ENCODE results near the gene MAFG. TPM values are rescaled to one million over a fixed set of nuclear protein-coding genes. Genes with fewer than 3 reads are reported as not detected.
A peak's percentile ranks its signal among the peaks of the same experiment; 100 is the strongest.

The MAFG gene
- 10 to 100 TPM; 10.4 to 12.3 (median 11.9) TPM for polyA plus RNA-seq (ENCODE audit: insufficient read length in 3 of 3)

DNA sequence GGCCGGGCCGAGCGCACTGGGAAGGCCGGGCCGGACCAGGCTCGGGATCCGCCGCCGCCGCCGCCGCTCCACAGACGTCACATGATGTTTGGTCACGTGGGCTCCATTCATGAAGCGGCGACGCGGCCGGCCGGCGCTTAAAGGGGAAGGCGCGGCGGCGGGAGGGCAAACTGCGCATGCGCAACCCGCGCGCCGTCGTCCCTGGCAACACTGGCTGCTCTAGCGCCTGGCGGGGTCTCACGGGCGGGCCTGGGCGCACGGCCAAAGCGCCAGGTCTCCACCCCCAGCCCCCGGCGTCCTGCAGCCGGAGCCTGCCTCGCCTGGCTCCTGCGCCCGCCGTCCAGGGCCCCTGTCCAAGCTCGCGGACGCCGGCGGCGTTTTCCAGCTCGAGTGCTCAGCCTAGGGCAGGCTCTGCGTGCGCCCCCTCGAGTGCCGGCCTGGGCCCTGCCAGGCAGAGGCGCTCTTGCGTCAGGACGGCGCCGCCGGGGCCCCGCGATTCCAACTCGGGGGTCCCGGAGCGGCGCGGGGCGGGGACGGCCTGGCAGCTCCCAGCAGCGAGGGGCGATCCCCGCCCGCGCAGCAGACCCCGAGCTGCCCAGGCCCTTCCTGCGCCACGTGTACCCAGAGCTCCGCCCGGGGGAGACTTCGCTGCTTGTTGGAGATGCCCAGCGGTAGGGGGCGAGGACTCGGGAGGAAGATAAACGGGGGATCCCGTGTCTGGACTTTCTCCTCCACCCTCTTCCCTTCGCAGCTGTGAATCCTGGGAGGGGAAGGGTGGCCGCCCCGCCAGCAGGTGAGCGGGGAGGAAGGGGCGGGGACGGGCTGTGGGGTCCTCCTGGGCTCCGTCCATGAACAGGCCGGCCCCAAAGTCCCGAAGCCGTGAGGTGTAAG is at the start of gene MAFG:
Gene MAFG (minus strand): TSS at position 83 of the 891 bp plus-strand sequence. CDS start 4,550 bp downstream, outside the sequence.
- DNase-seq (ENCODE audit: low read depth in 3 of 3, low spot score in 2 of 3), result peak; percentile 75 to 90 (median 89)

DNA sequence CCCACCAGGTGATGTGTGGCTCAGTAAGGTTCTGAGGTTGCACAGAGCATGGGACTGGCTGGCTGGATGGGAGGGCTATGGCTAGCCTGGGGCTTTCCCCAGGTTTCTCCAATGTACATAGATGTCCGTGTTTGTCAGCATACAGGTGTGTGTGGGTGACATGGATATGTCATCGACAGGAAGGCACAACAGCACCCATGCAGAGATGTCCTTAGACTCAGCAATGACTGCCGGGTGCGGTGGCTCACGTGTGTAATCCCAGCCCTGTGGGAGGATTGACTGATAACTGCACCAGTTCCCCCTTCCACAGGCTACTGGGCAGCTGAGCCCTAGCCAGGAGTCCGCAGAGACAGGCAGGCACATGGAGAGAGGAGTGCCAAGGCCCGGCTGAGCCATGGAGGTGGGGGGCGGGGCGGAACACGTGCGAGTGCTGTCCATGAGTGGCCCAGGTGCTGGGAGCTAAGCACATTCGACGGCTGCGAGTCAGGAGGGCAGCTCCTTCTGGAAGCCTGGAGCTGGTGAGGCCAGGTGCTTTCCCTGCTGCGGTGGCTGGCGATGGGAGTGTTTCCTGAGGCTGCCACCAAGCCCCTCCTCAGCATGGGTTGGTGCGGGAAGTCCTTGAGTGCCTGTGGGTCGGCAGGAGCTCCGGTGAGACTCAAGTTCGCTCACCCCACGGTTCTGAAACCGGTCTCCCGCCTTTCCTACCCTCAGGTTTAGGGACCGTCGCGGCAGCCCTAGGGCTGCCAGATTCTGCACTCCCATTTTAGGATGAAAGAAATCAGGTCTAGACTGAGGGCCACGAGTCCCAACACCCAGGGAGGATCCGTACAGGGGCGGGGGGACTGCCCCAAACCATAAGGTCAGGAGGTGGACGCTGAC is 49.0 kb upstream of the MAFG start:
- no peak for DNase-seq (ENCODE audit: low read depth in 3 of 3, low spot score in 2 of 3)

DNA sequence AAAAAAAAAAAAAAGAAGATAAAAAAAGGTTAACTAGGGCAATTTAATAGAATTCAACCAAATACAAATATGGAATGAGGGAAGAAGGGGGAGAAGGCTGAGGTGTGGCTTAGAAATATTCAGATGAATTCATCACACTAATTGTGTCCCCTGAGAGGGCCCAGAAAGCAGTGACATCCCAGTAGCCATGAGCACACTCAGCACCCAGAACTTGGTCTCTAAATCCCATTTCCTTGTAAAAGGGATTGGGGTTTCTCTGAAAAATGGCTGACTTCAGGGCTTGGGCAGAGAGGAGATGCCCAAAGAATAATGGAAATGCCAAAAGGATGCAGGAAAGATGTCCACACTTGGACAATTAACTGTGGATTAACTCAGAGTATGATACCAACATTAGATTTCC is 45.9 kb upstream of the MAFG start:
- DNase-seq (ENCODE audit: low read depth in 3 of 3, low spot score in 2 of 3), result no peak

DNA sequence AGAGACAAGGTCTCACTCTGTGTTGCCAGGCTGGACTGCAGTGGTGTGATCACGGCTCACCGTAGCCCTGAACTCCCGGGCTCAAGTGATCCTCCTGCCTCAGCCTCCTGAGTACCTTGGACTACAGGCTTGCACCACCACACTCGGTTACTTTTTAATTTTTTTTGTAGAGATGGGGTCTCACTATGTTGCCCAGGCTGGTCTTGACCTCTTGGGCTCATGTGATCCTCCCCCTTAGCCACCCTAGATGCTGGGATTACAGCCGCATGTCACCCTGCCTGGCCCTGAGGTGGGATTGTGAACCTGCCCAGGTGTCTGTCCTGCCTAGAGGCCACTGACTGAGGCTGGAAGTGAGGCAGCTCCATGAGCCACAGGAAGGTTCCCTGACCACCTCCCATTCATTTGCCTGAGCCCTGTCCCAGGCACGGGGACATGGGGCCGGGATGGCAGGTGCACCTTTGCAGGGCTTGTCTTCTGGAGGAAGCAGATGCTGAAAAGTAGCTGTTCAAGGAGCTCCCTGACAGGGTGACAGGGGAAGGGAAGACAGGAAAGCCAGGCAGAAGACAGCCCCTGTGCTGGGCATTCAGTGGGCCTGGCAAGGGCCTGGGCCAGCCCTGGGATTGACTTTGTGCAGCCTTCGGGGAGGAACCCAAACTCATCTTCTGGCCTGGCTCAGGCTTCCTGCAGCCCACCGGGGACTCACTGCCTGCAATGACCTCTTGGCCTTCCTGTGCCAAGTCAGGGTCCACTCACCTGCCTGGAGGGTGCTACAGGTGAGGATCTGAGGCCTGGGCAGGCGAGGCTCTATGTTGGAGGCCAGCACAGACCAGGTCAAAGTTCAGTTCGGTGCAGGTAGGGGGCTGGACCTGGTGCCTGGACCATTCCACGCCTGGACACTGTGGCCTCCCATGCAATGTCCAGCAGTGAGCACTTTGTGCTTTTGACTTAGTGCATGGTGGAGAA is 41.6 kb upstream of the MAFG start:
- DNase-seq (ENCODE audit: low read depth in 3 of 3, low spot score in 2 of 3), result no peak

DNA sequence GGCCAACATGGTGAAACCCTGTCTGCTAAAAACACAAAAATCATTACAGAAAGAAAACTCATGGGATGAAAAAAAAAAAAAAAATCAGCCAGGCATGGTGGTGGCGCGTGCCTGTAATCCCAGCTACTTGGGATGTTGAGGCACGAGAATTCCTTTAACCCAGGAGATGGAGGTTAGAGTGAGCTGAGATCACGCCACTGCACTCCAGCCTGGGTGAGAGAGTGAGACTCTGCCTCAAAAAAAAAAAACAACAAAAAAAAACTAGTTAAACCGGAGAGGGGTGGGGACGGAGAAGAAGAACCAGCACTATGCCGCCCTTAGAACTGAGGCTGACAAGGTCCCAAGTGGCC is 40.8 kb upstream of the MAFG start:
- DNase-seq (ENCODE audit: low read depth in 3 of 3, low spot score in 2 of 3), result no peak

DNA sequence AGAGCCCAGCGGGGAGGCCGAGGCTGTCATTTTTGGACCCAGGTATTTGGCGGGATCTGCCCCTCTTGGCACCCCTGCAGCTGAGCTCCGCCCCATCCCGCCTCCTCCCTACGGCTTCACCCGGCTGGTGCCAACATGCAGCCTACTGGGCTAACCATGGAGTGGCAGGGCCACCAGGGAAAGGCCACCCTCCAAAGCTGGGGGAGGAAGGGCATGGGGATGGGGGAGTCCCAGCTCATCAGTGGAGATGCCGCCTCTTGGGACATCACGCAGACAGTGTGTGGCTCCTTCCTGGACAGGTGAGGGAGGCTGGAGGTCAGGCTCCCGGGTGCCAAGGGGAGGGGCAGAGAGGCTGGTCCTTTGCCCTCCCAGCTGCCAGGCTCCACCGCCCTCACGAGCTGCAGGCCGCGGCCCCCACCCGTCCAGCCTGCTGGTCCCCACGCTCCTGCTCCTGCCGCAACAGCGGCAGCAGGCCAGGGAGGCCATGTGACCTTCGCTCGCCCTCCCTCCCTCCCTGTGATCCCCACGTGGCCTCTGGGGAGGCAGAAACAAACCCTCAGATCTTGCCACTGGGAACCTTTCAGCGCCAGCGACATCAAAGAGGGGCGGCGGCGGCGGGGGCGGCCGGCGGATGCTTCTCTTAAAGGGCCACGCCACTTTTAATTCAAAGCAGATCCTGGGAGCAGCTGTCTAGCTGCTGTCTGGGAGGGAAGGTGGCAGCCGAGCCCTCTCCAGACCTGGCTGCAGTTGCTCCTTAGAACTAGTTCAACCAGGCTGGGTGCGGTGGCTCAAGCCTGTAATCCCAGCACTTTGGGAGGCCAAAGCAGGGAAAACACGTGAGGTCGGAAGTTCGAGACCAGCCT is 40.2 kb upstream of the MAFG start:
- no peak for DNase-seq (ENCODE audit: low read depth in 3 of 3, low spot score in 2 of 3)

DNA sequence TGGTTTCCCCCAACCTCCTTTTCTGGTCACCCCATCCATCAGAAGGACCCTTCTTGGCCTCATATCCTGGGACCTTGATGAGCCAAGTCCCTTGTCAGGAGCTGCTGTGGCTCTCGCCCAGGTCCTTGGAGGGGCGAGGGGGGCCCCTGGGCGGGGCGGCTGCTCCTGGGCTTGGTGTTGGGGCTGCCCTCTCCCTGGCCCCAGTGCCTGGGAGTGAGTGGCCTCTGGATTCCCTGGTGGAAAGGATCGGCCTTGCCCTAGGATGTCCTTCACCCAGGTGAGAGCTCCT is 39.7 kb upstream of the MAFG start:
- DNase-seq (ENCODE audit: low read depth in 3 of 3, low spot score in 2 of 3), result no peak

DNA sequence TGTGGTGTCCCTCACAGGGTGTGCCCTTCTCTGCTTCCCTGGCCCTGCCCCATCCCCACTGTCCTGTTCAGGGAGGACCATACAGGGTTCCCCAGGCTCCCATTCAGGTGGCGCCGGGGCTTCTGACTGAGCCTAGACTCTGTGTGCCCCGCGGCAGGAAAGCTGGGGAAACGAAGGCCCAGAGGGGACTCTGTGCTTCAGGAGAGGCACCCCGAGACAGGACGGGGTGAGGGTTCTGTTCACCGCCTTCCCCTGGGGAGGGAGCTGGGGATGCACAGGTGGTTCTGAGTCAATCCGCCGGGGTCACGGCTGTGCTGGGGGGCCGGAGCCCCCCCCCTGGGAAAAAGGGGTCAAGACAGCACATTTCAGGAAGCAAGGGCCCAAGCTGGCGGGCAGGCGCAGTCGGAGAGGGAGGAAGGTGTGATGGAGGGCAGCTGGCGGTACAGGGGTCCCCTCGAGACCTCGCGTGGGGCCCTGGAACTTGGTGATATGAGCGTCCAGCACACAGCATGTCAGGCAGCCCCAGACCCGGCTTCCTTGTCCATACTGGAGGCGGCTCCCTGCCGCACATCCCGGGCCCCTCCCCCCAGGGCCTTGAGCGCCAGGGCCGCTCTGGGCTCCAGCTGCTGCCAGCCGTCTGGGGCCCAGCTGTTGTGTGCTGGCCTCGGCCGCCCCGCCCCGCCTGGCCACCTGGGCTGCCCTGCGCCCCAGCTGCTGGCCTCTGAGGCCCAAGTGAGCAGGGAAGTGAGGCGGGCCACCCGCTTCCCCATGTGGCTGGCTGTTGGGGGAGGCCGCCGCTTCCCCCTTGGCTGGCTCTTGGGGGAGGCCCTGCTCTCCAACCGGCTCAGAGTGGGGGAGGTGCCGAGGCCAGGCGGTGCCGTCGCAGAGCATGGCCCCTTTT is 39.1 kb upstream of the MAFG start:
- no peak for DNase-seq (ENCODE audit: low read depth in 3 of 3, low spot score in 2 of 3)

DNA sequence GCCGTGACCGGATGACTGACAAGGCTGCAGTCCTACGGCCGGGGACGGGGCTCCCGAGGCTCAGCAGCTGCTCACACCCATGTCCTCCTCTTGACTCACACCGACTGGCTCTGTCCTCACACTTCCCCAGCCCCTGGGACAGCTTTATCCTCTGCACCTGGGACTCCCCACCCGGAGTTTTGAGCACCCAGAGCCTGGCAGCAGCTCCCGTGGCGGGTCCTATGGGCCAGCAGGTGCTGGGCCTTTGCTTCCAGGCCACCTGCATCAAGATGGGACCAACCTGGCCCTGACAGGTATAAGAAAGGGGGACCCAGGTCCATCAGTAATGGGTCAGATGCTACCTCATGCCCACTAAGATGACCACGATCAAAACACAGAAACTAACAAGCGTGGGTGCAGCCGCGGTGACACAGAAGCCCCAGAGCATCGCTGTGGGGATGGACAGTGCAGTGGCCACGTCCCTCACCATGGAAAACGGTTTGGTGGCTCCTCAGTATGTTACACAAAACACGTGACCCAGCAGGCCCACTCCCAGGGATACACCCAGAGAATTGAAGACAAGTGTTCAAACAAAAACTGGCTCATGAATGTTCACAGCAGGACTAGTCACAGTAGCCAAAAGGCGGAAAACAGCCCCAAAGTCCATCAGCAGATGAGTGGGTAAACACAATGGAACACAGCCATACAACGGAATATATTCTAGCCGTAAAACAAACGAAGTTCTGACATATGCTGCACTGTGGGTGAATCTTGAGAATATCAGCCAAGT is 36.7 kb upstream of the MAFG start:
- DNase-seq (ENCODE audit: low read depth in 3 of 3, low spot score in 2 of 3), result no peak

DNA sequence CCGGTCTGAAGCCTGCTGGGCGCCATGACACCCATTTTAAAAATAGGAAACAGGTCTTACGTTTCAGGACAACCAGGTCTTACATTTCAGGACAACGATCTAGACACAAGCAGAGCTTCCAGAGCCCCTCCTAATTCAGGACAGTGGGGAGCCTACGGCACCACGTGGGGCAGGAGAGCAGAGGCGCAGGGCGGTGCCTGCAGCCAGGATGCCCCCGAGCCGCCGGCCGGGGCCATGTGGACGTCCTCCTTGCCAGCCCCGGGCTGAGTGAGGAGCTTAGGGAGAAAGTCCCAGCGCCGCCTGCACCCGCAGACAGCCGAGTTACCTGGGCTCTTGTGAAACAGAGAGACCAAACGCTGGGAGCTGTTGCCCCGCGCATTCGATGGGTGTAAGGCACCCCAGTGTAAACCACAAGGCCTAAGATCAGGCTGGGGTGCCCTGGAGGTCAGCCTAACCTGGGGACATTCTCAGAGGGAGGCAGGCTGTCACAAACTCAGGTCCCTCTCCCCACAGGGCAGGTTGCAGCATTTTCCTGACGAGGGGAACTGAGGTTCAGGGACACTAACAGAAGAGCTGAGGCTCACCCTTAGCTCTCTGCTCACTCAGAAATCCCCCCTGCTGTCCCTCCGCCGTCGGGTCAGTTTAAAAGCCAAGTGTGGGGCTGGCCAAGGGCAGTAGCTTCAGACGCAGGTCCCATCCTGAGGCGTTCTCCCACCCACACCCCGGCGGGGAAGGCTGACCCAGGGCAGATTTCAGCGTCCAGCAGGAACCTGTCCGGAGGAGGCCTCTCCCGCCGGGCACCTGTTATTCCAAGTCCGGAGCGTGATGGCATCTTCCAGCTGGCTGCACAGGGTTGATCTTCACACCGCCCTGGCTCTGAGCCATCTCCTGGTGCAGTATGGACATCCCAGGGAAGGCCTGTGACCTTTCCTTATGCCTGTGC is 35.2 kb upstream of the MAFG start:
- DNase-seq (ENCODE audit: low read depth in 3 of 3, low spot score in 2 of 3), result no peak

DNA sequence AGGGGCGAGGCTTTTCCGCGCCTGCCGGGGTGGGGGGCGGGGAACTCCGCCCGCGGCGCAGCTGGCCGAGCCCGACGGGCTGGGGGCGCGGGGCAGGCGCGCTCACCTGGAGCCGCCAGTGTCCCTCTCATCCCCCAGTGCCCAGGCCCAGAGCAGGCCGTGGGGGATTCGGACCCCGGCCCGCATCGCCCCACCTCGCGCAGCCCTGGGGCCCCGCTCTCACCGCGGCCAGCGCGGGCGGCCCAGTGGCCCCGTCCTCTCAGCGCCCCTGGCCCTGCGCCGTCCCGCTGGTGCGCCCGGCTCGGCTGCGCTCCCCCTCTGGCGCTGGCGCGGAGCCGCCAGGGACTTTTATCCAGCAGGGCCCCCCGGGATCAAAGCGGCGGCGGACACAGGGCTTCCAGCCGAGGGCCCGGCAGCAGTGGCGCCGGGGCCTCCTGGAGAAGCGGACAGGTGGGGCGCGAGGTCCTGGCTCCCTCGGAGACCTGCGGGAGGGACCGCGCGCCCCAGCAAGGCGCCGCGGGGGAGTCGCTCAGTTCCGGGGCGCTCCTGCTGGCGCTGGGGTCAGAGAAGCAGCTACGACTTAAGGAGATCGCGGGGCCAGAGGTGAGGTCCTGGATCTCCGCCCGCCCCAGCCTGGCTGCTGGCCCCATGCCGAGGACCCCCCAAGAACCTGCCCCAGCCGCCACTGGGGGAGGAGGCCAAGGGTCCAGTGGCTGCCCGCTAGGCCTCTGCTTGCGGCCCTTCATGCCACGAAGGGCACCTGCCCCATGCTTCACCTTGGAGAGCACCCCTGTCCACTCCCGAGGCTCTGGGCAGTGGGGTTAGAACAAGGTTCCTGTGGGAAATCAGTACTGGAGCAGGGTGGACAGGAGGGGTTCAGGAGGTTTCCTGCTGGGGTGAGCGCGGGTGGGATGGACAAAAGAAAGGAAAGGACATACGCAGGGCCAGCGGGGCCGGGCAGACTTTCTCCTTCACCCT is 34.3 kb upstream of the MAFG start:
- no peak for DNase-seq (ENCODE audit: low read depth in 3 of 3, low spot score in 2 of 3)

DNA sequence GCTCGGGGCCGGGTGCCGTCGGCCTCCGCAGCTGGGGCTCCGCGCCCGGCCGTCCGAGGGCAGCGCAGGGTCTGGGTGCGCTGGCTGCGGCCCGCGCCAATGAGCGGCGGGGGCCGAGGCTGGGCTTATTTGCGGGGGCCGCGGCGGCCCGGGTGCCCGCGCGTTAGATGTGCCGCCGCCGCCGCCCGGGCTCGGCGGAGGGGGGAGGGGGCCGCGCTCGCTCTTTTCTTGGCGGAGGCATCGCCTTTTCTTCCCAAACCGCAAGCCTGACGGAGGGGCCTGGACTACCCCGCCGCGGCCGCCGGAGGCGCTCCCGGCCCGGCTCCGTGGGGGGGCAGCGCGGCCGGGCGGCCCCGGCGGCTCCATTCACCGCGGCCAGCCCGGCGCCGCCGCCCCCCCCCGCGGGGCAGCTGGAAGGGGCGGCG is 33.6 kb upstream of the MAFG start, which contains the start of gene NOTUM:
Gene NOTUM (minus strand): TSS at position 101 of the 425 bp plus-strand sequence. CDS start 278 bp downstream, outside the sequence.
- DNase-seq (ENCODE audit: low read depth in 3 of 3, low spot score in 2 of 3), result no peak

DNA sequence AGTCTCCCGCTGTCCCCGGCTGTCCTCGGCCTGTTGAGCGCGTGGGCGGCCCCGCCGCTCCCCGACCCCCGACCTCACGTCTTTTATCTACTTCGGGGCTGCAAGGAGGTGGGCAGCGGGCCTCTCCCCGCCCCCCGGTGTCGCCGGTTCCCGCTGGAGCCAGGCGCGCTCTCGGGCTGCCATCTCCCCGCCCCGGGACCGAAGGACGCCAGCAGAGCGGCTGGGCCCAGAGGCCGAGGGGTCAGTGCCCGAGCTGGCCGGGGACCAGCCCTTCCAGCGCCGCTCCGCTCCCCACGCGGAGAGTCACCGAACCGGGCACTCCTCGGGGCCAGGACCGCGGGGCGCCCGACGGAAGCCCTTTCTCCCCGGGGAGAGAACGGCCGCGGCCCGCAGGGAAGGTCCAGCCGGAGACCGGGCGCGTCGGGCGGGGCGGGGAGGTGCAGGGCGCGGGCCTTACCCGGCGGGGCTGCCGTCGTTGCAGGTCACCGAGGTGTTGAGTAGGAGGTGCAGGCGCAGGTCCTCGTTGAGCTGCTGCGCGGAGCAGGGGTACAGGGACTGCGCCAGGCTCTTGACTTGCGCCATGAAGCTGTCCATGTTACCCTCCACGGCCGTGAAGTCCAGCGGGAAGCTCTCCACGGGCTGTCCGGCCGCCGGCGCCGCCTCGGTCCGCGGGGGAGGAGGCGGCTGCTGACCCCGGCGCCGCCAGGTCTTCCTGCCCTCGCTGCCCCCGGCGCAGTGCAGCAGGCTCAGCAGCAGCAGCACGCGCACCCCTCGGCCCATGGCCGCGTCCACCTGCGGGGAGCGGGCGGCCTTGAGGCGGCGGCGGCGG is 32.8 kb upstream of the MAFG start:
- DNase-seq (ENCODE audit: low read depth in 3 of 3, low spot score in 2 of 3), result no peak

DNA sequence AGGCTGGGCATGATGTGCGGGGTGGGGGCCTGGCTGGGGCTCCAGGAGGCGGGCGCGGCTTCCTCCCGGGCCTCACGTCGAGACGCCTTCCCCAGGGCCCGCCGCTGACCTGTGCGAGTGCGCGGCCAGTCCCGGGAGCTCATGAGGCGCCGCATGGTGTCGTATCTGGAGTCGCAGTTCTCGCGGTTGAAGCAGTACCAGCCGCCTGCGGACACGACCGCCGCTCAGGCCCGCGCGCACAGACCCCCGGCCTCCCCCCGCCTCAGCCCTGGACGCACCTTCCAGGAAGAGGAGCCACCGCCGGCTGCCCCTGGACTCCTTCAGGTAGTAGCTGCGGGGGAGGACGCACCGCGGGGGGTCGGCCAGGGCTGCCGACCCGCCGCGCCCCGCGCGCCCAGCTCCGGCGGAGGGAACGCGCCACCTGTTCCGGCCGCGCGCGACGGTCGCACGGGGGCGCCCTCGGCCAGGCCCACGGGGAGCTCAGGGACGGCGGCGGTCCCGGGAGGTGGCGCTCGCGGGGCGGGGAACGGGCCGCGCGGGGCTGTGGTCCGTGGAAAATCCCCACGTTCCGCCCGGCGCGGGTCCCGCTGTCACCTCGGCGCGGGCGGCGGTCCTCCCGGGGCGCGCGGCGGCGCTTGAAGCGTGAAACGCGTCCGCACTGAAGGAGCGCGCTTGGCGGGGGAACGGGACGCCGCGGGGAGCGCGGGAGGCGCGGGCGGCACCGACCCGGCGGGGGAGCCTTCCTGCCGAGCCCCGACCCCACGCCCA is 32.0 kb upstream of the MAFG start:
- no peak for DNase-seq (ENCODE audit: low read depth in 3 of 3, low spot score in 2 of 3)

All from right renal cortex interstitium (tissue), 3 donors.